Measurements from ENCODE around the gene WDR77.

WDR77 gene

GRCh38 chr1:111474106-111474505 lies 25.1 kb upstream of the WDR77 start:
- no peak overlapping the region for H3K4me3 ChIP-seq (ENCODE audit: low read depth, low read length)
- TF ChIP-seq, protein P1, sequence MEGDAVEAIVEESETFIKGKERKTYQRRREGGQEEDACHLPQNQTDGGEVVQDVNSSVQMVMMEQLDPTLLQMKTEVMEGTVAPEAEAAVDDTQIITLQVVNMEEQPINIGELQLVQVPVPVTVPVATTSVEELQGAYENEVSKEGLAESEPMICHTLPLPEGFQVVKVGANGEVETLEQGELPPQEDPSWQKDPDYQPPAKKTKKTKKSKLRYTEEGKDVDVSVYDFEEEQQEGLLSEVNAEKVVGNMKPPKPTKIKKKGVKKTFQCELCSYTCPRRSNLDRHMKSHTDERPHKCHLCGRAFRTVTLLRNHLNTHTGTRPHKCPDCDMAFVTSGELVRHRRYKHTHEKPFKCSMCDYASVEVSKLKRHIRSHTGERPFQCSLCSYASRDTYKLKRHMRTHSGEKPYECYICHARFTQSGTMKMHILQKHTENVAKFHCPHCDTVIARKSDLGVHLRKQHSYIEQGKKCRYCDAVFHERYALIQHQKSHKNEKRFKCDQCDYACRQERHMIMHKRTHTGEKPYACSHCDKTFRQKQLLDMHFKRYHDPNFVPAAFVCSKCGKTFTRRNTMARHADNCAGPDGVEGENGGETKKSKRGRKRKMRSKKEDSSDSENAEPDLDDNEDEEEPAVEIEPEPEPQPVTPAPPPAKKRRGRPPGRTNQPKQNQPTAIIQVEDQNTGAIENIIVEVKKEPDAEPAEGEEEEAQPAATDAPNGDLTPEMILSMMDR (IDR thresholded peaks at IDR 0.05; ENCODE audit: insufficient read depth, low read length, missing control alignments) = no peak
- DNase-seq (ENCODE audit: low read depth, low spot score) = no peak
- ChIA-PET CTCF (interaction anchor here (0.8 to 1.8 kb wide), 3 partner anchors 8 to 273 kb away, joined by 4 to 7 read pairs (median 5); no protein-coding TSS in a partner anchor), POLR2A (interaction anchor here (0.7 kb wide), 1 partner anchor 10 kb away, joined by 3 read pairs; no protein-coding TSS in a partner anchor)

DNA sequence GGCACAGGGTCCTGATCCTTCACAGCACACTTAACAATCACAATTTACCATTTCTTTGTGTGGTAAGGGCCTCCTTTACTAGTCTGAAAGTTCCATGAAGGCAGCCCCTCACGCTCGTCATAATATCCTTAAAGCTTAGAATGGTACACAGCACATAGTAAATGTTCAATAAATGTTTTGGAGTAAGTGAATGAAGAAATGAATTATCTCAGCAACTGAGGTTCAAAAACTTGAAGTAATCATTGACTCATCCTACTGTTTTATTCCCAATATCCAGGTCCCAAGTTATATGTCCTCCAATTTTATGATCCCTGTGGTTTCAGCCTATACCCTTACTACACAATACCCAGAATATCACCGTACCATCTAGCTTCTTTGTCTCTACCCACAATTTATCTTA lies 22.5 kb upstream of the WDR77 start:
- CTCF ChIA-PET = interaction anchor here (0.9 to 2.0 kb wide), 2 partner anchors 10 to 21 kb away, joined by 4 to 12 read pairs; no protein-coding TSS in a partner anchor
- POLR2A ChIA-PET = no interaction called here
- DNase-seq (ENCODE audit: low read depth, low spot score) = no peak
- no peak overlapping the region for H3K4me3 ChIP-seq (ENCODE audit: low read depth, low read length)
- TF ChIP-seq, protein P1 (IDR thresholded peaks at IDR 0.05; ENCODE audit: insufficient read depth, low read length, missing control alignments) = no peak

DNA sequence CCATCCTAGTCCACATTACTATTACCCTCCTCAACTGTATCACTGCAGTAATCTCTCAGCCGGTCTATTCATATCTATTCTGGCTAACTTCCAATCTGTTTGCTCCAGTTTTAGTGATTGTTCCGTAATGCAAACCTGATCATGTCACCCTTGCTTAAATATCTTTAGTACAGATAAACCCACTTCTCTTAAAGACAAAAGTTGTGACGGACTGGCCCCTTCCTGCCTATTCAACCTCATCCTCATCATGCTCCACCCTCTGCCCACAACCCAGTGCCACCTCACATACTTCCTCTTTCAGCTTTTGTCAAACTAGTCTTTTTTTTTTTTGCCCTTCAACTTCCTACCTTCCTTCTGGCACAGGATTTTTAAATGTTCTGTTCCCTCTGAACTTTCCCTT lies 22.0 kb upstream of the WDR77 start:
- DNase-seq (ENCODE audit: low read depth, low spot score) = no peak
- TF ChIP-seq, protein P1 (IDR thresholded peaks at IDR 0.05; ENCODE audit: insufficient read depth, low read length, missing control alignments) = no peak
- ChIA-PET POLR2A (no interaction called here), CTCF (interaction anchor here (0.5 to 2.0 kb wide), 3 partner anchors 8 to 21 kb away, joined by 3 to 12 read pairs (median 4); no protein-coding TSS in a partner anchor)
- H3K4me3 ChIP-seq (ENCODE audit: low read depth, low read length) = no peak overlapping the region

GRCh38 chr1:111470596-111470995 lies 21.5 kb upstream of the WDR77 start:
- CTCF ChIA-PET = interaction anchor here (0.5 kb wide), 1 partner anchor 8 kb away, joined by 3 read pairs; no protein-coding TSS in a partner anchor
- DNase-seq (ENCODE audit: low read depth, low spot score) = no peak
- no peak overlapping the region for H3K4me3 ChIP-seq (ENCODE audit: low read depth, low read length)
- POLR2A ChIA-PET = no interaction called here
- TF ChIP-seq, protein P1 (IDR thresholded peaks at IDR 0.05; ENCODE audit: insufficient read depth, low read length, missing control alignments) = no peak

DNA sequence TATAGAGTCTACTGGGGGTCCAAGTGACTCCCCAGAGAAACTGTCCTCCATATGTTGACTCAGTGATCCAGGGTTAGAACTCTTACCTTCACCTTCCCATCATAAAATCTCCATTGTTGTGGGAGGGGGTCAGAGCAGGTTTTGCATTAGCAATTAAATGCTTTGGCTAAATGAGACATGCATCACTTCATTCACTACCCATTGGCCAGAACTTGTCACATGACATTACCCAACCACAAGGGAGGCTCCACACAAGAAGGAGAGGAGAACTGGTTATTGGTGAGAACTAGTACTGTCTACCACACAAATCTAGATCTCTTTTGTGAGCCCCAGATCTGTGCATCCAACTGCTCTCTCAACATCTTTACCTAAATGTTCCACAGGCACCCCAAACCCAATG lies 20.5 kb upstream of the WDR77 start:
- ChIA-PET CTCF (no interaction called here), POLR2A (no interaction called here)
- TF ChIP-seq, protein P1 (IDR thresholded peaks at IDR 0.05; ENCODE audit: insufficient read depth, low read length, missing control alignments) = no peak
- DNase-seq (ENCODE audit: low read depth, low spot score) = no peak
- H3K4me3 ChIP-seq (ENCODE audit: low read depth, low read length) = no peak overlapping the region

GRCh38 chr1:111468717-111469100 lies 19.7 kb upstream of the WDR77 start:
- TF ChIP-seq, protein P1 (IDR thresholded peaks at IDR 0.05; ENCODE audit: insufficient read depth, low read length, missing control alignments) = no peak
- CTCF ChIA-PET = interaction anchor here (0.9 kb wide), 1 partner anchor 13 kb away, joined by 4 read pairs; no protein-coding TSS in a partner anchor
- no peak for DNase-seq (ENCODE audit: low read depth, low spot score)
- POLR2A ChIA-PET = no interaction called here
- no peak overlapping the region for H3K4me3 ChIP-seq (ENCODE audit: low read depth, low read length)
